GM19452 (cell line): Measurements from ENCODE around the gene CAPN2.
"Not testable (repeated sequence)": the region's sequence is repeated elsewhere in the genome, so short reads cannot be mapped to it uniquely, and the experiment has no call there.

ENCODE experiments used
- ATAC-seq: cut with Tn5 transposase; IDR thresholded peaks from one replicate; pipeline ENCODE4 v1.9.1; 2021; ENCODE audit not compliant: unreplicated experiment

CAPN2 gene

GRCh38 chr1:223716302-223716862 lies 4.0 kb downstream of the CAPN2 start:
- ATAC-seq = peak; percentile 44

- ATAC-seq = no peak
Observed at GRCh38 chr1:223717123-223717522, 4.8 kb downstream of the CAPN2 start.

- ATAC-seq = no peak
Observed at GRCh38 chr1:223717695-223718363, 5.5 kb downstream of the CAPN2 start.

GRCh38 chr1:223718850-223719249 lies 6.5 kb downstream of the CAPN2 start:
- ATAC-seq = no peak

GRCh38 chr1:223720971-223721591 lies 8.7 kb downstream of the CAPN2 start:
- no peak for ATAC-seq

- ATAC-seq = no peak
Observed at GRCh38 chr1:223721658-223722607, 9.6 kb downstream of the CAPN2 start.

GRCh38 chr1:223723351-223723904 lies 11.1 kb downstream of the CAPN2 start:
- ATAC-seq = no peak

GRCh38 chr1:223724376-223724775 lies 12.0 kb downstream of the CAPN2 start:
- no peak for ATAC-seq

GRCh38 chr1:223725578-223725977 lies 13.2 kb downstream of the CAPN2 start:
- ATAC-seq = no peak

- ATAC-seq = peak; percentile 93
Observed at GRCh38 chr1:223726380-223727001, 14.2 kb downstream of the CAPN2 start.

GRCh38 chr1:223727541-223727940 lies 15.2 kb downstream of the CAPN2 start:
- no peak for ATAC-seq

- ATAC-seq = no peak
Observed at GRCh38 chr1:223729906-223730305, 17.6 kb downstream of the CAPN2 start.

- no peak for ATAC-seq
Observed at GRCh38 chr1:223730479-223731132, 18.3 kb downstream of the CAPN2 start.

GRCh38 chr1:223731133-223731770 lies 18.9 kb downstream of the CAPN2 start:
- ATAC-seq = no peak

GRCh38 chr1:223732993-223733798 lies 20.9 kb downstream of the CAPN2 start:
- no peak for ATAC-seq

- no peak for ATAC-seq
Observed at GRCh38 chr1:223733898-223734852, 21.8 kb downstream of the CAPN2 start.

- ATAC-seq = not testable (repeated sequence)
Observed at GRCh38 chr1:223736638-223737037, 24.3 kb downstream of the CAPN2 start.

GRCh38 chr1:223737342-223737741 lies 25.0 kb downstream of the CAPN2 start:
- ATAC-seq = no peak
